ENCODE data around the gene LGALS7B. TPM values are rescaled to one million over a fixed set of nuclear protein-coding genes. Genes with fewer than 3 reads are reported as not detected.

LGALS7B gene
- polyA plus RNA-seq, 1 donor from 2014 or later: not detected

DNA sequence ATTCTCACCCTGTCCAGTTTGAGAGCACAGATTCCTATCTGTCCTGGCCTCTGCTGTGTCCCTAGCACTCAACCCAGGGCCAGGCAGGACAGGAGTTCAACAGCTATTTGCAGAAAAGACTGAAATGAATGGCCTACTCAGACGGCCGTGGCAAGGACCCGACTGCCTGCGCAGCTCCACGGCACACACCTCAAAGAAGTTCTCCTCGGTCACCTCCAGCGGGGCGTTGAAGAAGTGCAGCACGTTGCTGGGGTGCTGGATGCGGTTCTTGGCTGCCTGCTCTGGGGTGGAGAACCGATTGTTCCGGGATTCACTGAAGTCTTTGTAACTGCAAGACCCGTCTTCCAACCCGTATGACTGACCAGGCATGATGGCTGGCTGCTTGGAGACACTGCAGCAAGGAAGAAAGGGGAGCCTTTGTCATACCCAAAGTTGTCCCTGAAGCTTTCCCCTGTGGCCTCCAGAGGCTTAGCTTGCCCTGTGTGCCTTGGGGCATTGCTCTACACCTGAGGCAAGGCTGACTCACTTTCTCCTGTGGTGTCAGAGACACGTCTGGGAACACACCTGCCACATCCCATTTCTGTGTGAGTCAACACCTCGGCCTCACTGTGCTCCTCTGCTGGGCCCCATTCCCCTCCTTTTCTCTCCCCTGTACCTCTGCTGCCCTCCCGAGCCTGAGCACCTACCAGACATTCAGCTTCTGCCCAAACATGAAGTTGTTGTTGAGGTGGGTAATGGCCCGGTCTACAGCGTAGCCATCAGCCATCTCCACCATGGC lies 49.4 kb downstream of the LGALS7B start:
- no peak overlapping the region for H3K4me2 ChIP-seq (ENCODE audit: low read length)
- peaks cover 3% of the 10 kb centered on the region for H4K20me1 ChIP-seq (ENCODE audit: insufficient read depth)
- H3K9ac ChIP-seq (ENCODE audit: low read length): no peak overlapping the region
- H3K9me2 ChIP-seq (ENCODE audit: insufficient read depth, low read length): no peaks in the 10 kb centered on the region
- no peaks in the 10 kb centered on the region for H3F3A ChIP-seq (ENCODE audit: insufficient read depth, low read length, poor library complexity, severe bottlenecking)
- H3K27ac ChIP-seq (ENCODE audit: low read length): no peak overlapping the region
- TF ChIP-seq SMC3 (conservative IDR thresholded peaks at IDR 0.05; ENCODE audit: poor library complexity) (no peak), TAF1 (IDR thresholded peaks at IDR 0.05; ENCODE audit: low read depth) (no peak), RAD21 (conservative IDR thresholded peaks at IDR 0.05) (no peak), EP300 (conservative IDR thresholded peaks at IDR 0.05; ENCODE audit: poor library complexity, severe bottlenecking) (no peak), POLR2AphosphoS5 (IDR thresholded peaks at IDR 0.05) (no peak), EZH2 (IDR thresholded peaks at IDR 0.05; ENCODE audit: borderline replicate concordance, insufficient read depth, low read length, poor library complexity, severe bottlenecking) (no peak), MXI1 (conservative IDR thresholded peaks at IDR 0.05; ENCODE audit: poor library complexity, severe bottlenecking) (no peak)
- TF ChIP-seq, protein P1, sequence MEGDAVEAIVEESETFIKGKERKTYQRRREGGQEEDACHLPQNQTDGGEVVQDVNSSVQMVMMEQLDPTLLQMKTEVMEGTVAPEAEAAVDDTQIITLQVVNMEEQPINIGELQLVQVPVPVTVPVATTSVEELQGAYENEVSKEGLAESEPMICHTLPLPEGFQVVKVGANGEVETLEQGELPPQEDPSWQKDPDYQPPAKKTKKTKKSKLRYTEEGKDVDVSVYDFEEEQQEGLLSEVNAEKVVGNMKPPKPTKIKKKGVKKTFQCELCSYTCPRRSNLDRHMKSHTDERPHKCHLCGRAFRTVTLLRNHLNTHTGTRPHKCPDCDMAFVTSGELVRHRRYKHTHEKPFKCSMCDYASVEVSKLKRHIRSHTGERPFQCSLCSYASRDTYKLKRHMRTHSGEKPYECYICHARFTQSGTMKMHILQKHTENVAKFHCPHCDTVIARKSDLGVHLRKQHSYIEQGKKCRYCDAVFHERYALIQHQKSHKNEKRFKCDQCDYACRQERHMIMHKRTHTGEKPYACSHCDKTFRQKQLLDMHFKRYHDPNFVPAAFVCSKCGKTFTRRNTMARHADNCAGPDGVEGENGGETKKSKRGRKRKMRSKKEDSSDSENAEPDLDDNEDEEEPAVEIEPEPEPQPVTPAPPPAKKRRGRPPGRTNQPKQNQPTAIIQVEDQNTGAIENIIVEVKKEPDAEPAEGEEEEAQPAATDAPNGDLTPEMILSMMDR (IDR thresholded peaks at IDR 0.05; ENCODE audit: poor library complexity, severe bottlenecking): no peak
- TF ChIP-seq, protein P2, sequence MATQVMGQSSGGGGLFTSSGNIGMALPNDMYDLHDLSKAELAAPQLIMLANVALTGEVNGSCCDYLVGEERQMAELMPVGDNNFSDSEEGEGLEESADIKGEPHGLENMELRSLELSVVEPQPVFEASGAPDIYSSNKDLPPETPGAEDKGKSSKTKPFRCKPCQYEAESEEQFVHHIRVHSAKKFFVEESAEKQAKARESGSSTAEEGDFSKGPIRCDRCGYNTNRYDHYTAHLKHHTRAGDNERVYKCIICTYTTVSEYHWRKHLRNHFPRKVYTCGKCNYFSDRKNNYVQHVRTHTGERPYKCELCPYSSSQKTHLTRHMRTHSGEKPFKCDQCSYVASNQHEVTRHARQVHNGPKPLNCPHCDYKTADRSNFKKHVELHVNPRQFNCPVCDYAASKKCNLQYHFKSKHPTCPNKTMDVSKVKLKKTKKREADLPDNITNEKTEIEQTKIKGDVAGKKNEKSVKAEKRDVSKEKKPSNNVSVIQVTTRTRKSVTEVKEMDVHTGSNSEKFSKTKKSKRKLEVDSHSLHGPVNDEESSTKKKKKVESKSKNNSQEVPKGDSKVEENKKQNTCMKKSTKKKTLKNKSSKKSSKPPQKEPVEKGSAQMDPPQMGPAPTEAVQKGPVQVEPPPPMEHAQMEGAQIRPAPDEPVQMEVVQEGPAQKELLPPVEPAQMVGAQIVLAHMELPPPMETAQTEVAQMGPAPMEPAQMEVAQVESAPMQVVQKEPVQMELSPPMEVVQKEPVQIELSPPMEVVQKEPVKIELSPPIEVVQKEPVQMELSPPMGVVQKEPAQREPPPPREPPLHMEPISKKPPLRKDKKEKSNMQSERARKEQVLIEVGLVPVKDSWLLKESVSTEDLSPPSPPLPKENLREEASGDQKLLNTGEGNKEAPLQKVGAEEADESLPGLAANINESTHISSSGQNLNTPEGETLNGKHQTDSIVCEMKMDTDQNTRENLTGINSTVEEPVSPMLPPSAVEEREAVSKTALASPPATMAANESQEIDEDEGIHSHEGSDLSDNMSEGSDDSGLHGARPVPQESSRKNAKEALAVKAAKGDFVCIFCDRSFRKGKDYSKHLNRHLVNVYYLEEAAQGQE (IDR thresholded peaks at IDR 0.05; ENCODE audit: borderline replicate concordance): no peak
- H3K79me2 ChIP-seq (replicated peaks; ENCODE audit: insufficient read depth, low read length): no peaks in the 10 kb centered on the region
- H3K4me3 ChIP-seq (ENCODE audit: low read length): no peak overlapping the region
- no peaks in the 10 kb centered on the region for H3K27me3 ChIP-seq (ENCODE audit: insufficient read depth, low read depth, low read length)
- H3K9me3 ChIP-seq (ENCODE audit: low read length): no peaks in the 10 kb centered on the region
- H2AFZ ChIP-seq (ENCODE audit: low read depth, low read length): no peak overlapping the region
- H3K36me3 ChIP-seq (ENCODE audit: insufficient read depth, low read length): peaks cover 3% of the 10 kb centered on the region

DNA sequence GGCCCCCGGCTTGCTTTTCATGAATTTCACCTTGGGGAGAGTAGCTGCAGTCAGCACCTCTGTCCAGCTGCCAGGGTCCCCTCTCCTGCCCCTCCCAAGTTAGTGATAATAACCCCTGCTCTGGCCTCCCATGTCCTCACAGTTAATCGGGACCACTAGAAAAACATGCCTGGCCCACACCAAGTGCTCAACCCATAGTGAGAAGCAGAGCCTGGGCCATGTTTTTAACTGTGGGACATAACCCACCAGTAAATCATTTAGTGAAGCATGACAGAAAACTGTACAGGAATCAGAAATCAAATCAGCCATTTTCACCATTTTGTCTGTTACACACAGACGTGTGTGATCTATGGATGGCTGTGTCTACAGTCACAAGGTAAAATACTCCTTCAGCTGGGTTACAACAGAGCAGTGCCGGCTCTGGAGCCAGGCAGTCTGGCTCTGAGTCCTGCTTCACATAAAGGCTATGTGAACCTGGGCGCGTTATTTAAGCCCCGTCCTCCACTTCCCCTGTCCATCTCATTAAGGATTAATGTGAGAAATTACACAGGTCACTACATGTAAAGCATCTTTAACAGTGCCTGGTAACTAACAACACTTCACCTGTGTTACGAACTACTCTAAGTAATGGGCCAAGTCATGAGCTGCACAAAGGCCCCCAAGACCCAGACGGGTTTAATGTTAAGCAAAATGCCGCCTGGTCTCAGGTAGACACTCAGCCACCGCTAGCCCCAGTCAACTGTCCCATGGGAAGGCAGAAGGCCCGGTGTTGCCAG lies 50.2 kb downstream of the LGALS7B start:
- H3F3A ChIP-seq (ENCODE audit: insufficient read depth, low read length, poor library complexity, severe bottlenecking): no peaks in the 10 kb centered on the region
- no peak overlapping the region for H2AFZ ChIP-seq (ENCODE audit: low read depth, low read length)
- H3K27me3 ChIP-seq (ENCODE audit: insufficient read depth, low read depth, low read length): no peaks in the 10 kb centered on the region
- no peak overlapping the region for H3K4me3 ChIP-seq (ENCODE audit: low read length)
- H3K9me2 ChIP-seq (ENCODE audit: insufficient read depth, low read length): no peaks in the 10 kb centered on the region
- TF ChIP-seq EZH2 (IDR thresholded peaks at IDR 0.05; ENCODE audit: borderline replicate concordance, insufficient read depth, low read length, poor library complexity, severe bottlenecking) (no peak), POLR2AphosphoS5 (IDR thresholded peaks at IDR 0.05) (no peak), EP300 (conservative IDR thresholded peaks at IDR 0.05; ENCODE audit: poor library complexity, severe bottlenecking) (no peak), RAD21 (conservative IDR thresholded peaks at IDR 0.05) (no peak), MXI1 (conservative IDR thresholded peaks at IDR 0.05; ENCODE audit: poor library complexity, severe bottlenecking) (no peak), TAF1 (IDR thresholded peaks at IDR 0.05; ENCODE audit: low read depth) (no peak), SMC3 (conservative IDR thresholded peaks at IDR 0.05; ENCODE audit: poor library complexity) (no peak)
- TF ChIP-seq, protein P2 (IDR thresholded peaks at IDR 0.05; ENCODE audit: borderline replicate concordance): no peak
- TF ChIP-seq, protein P1 (IDR thresholded peaks at IDR 0.05; ENCODE audit: poor library complexity, severe bottlenecking): no peak
- H3K9me3 ChIP-seq (ENCODE audit: low read length): no peaks in the 10 kb centered on the region
- H3K9ac ChIP-seq (ENCODE audit: low read length): no peak overlapping the region
- H3K4me2 ChIP-seq (ENCODE audit: low read length): no peak overlapping the region
- peaks cover 3% of the 10 kb centered on the region for H3K36me3 ChIP-seq (ENCODE audit: insufficient read depth, low read length)
- H3K27ac ChIP-seq (ENCODE audit: low read length): no peak overlapping the region
- peaks cover 3% of the 10 kb centered on the region for H4K20me1 ChIP-seq (ENCODE audit: insufficient read depth)
- H3K79me2 ChIP-seq (replicated peaks; ENCODE audit: insufficient read depth, low read length): no peaks in the 10 kb centered on the region
